ENCODE results near the gene TIMM22.
"Not testable (repeated sequence)": the region's sequence is repeated elsewhere in the genome, so short reads cannot be mapped to it uniquely, and the experiment has no call there.

TIMM22 gene

GRCh38 chr17:973053-973452 lies 23.9 kb upstream of the TIMM22 start:
- H3K4me3 ChIP-seq (ENCODE audit: control insufficient read depth, low read depth, low read length), result no peak overlapping the region
- no peak for TF ChIP-seq CTCF (IDR thresholded peaks at IDR 0.05; ENCODE audit: control insufficient read depth, insufficient read depth, low read depth, low read length, missing control alignments)
- no peak for DNase-seq (ENCODE audit: low read depth)

- DNase-seq (ENCODE audit: low read depth); H3K4me3 ChIP-seq (ENCODE audit: control insufficient read depth, low read depth, low read length): not testable (repeated sequence)
Observed at GRCh38 chr17:974778-975177, 22.2 kb upstream of the TIMM22 start.

GRCh38 chr17:975371-975915 lies 21.5 kb upstream of the TIMM22 start:
- peak overlapping the region; percentile 2 for H3K4me3 ChIP-seq (ENCODE audit: control insufficient read depth, low read depth, low read length)
- DNase-seq (ENCODE audit: low read depth), result no peak
- no peak for TF ChIP-seq CTCF (IDR thresholded peaks at IDR 0.05; ENCODE audit: control insufficient read depth, insufficient read depth, low read depth, low read length, missing control alignments)

- peak overlapping the region; percentile 91 for H3K4me3 ChIP-seq (ENCODE audit: control insufficient read depth, low read depth, low read length)
- TF ChIP-seq CTCF (IDR thresholded peaks at IDR 0.05; ENCODE audit: control insufficient read depth, insufficient read depth, low read depth, low read length, missing control alignments), result no peak
- no peak for DNase-seq (ENCODE audit: low read depth)
Observed at GRCh38 chr17:976312-976711, 20.6 kb upstream of the TIMM22 start.

- no peak for DNase-seq (ENCODE audit: low read depth)
- peak overlapping the region; percentile 91 for H3K4me3 ChIP-seq (ENCODE audit: control insufficient read depth, low read depth, low read length)
- TF ChIP-seq CTCF (IDR thresholded peaks at IDR 0.05; ENCODE audit: control insufficient read depth, insufficient read depth, low read depth, low read length, missing control alignments), result no peak
Observed at GRCh38 chr17:977166-977565, 19.8 kb upstream of the TIMM22 start.

- peak overlapping the region; percentile 91 for H3K4me3 ChIP-seq (ENCODE audit: control insufficient read depth, low read depth, low read length)
- DNase-seq (ENCODE audit: low read depth), result no peak
- TF ChIP-seq CTCF (IDR thresholded peaks at IDR 0.05; ENCODE audit: control insufficient read depth, insufficient read depth, low read depth, low read length, missing control alignments), result no peak
Observed at GRCh38 chr17:978103-979093, 18.5 kb upstream of the TIMM22 start.

GRCh38 chr17:979212-979538 lies 17.8 kb upstream of the TIMM22 start:
- no peak for TF ChIP-seq CTCF (IDR thresholded peaks at IDR 0.05; ENCODE audit: control insufficient read depth, insufficient read depth, low read depth, low read length, missing control alignments)
- peak overlapping the region; percentile 91 for H3K4me3 ChIP-seq (ENCODE audit: control insufficient read depth, low read depth, low read length)

More at GRCh38 chr17:979212-979538, 17.8 kb upstream of the TIMM22 start:
- DNase-seq (ENCODE audit: low read depth), result no peak

All from AG09309 (cell line).